Skeletal muscle satellite cell (primary cell): ENCODE results near the gene ZNF488.

Experiments used
- H3K27me3 ChIP-seq: 2 replicates; pipeline ENCODE4 v1.7.0; 2013; ENCODE audit warnings: low read length; ENCODE audit not compliant: control insufficient read depth, insufficient read depth
- H3K36me3 ChIP-seq: 2 replicates; pipeline ENCODE4 v1.7.0; 2013; ENCODE audit warnings: mild to moderate bottlenecking, control low read depth, low read length; ENCODE audit not compliant: insufficient read depth
- H3K4me1 ChIP-seq: 2 replicates; pipeline ENCODE4 v1.7.0; 2013; ENCODE audit warnings: low read length; ENCODE audit not compliant: control insufficient read depth, insufficient read depth
- H3K4me2 ChIP-seq: 2 replicates; pipeline ENCODE4 v1.7.0; 2013; ENCODE audit warnings: mild to moderate bottlenecking, low read length
- H3K4me3 ChIP-seq: 2 replicates; pipeline ENCODE4 v1.7.0; 2013; ENCODE audit warnings: low read length
- H3K9ac ChIP-seq: 2 replicates; pipeline ENCODE4 v1.7.0; 2013; ENCODE audit warnings: mild to moderate bottlenecking, low read depth, low read length, moderate library complexity
- H3K9me3 ChIP-seq: replicated peaks from 2 replicates; pipeline ENCODE4 v1.7.0; 2013; ENCODE audit warnings: mild to moderate bottlenecking, control low read depth, low read length

Gene ZNF488

DNA sequence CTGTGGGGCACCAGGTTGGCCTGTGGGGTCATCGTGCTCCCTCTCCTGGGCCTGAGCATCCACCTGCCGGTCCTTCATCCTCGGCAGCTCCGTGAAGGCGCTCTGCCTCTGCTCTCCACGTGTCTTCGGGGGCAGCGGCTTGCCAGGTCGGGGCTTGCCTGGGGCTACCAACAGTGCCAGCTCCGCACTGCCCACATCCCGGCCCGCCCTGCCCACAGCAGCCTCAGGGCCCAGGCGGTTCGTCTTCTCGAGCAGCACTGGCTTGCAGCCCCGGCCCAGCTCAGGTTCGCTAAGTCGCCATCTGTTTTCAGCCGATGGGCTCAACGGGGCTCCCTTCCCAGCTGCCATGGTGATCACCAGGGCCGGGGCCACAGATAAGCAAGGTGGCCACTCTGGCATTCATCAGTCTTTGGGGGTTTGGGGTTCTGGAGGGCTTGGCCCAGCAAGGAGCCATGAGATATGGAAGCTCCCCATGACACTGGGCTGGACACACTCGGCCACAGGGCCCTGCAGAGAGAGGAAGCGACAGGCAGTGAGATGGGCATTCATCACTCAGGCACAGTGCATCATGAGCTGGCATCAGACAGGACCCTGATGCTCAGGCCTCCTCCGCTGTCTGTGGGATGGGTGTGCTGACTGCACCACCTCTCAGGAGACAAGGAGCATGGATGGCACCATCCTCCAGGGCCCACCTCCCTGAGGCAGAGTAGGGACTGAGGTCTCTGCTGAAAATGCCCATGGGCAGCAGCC lies 15.5 kb downstream of the ZNF488 start:
- no peaks in the 10 kb centered on the region for H3K36me3 ChIP-seq
- no peak overlapping the region for H3K4me2 ChIP-seq
- no peak overlapping the region for H3K9ac ChIP-seq
- no peaks in the 10 kb centered on the region for H3K4me1 ChIP-seq
- no peak overlapping the region for H3K4me3 ChIP-seq
- peaks cover 47% of the 10 kb centered on the region for H3K27me3 ChIP-seq
- no peaks in the 10 kb centered on the region for H3K9me3 ChIP-seq

DNA sequence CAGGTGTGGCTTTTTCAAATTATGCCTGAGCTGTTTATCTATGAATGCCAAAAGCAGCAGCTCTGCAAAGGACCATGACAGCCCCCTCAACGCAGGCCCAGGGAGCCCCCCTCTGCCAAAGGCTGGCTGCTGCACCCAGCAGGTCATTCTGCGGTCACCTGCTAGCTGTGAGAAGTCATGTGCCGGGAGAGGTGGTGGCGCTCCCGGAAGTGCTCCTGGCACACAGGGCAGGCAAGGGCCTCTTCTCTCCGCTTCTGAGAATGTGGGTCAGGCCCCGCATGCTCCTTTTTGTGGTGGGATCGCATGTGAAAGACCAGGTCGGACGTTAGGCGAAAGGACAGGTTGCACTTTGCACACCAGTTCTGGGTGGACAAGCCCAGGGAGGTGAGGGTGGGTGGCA lies 16.4 kb downstream of the ZNF488 start:
- no peak overlapping the region for H3K4me2 ChIP-seq
- H3K9me3 ChIP-seq: no peaks in the 10 kb centered on the region
- no peak overlapping the region for H3K4me3 ChIP-seq
- H3K36me3 ChIP-seq: no peaks in the 10 kb centered on the region
- no peak overlapping the region for H3K9ac ChIP-seq
- H3K27me3 ChIP-seq: peaks cover 42% of the 10 kb centered on the region
- no peaks in the 10 kb centered on the region for H3K4me1 ChIP-seq

DNA sequence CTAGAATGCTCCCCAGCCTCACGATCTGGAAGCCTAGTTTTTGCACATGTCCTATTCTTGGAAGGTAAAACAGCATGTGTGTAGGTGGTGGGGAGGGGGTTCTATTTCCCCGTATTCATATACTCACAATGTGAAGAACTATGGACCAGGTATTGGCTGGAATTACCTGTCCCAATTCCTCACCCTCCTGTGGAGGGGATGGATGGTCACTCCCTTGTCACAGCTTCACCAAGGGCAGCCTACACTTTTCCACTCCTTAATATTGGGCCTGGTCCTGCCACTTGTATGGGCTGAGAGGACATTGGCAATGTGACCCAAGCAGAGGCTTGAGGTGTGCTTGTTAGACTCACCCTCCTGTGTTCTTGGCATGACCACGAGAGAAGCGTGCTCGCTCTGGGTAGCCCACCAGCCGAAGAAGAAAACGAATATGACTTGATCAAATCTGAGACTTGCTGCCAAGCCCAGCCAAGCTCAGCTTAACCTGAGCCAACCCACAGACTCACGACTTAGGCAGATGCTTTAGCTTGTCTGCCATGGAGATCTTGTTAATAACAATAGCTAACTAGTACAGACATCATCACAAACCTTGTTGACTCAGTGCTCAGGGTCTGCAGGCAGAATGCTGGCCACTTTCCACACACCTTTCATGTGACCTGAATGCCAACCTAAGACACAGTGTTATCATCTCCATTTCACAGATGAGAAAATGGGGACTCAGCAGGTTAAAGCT lies 17.2 kb downstream of the ZNF488 start:
- H3K4me2 ChIP-seq: no peak overlapping the region
- H3K27me3 ChIP-seq: peaks cover 47% of the 10 kb centered on the region
- no peak overlapping the region for H3K9ac ChIP-seq
- no peak overlapping the region for H3K4me3 ChIP-seq
- H3K36me3 ChIP-seq: no peaks in the 10 kb centered on the region
- no peaks in the 10 kb centered on the region for H3K4me1 ChIP-seq
- H3K9me3 ChIP-seq: no peaks in the 10 kb centered on the region

DNA sequence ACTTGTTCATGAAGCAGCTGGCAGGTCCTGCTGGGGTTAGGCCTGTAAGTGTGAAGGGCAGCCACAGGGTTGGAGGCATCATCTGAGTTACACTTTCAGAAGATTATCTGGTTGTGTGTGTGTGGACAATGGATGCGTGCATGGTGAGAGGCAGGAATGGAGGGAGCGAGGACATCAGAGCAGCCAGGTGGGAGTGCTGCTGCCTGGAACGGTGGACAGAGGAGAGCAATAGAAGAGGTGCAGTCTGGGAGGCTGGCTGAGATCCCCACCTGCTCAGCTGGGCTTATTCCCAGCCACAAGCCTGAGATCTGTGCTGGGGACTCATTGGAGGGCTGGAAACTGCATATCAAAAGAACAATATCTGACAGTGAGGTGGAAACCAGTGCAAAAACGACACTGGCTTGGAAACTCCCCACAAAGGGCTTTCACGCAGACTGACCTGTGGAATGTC lies 17.9 kb downstream of the ZNF488 start:
- H3K4me1 ChIP-seq: no peaks in the 10 kb centered on the region
- no peak overlapping the region for H3K4me3 ChIP-seq
- no peaks in the 10 kb centered on the region for H3K9me3 ChIP-seq
- H3K4me2 ChIP-seq: no peak overlapping the region
- H3K27me3 ChIP-seq: peaks cover 47% of the 10 kb centered on the region
- no peak overlapping the region for H3K9ac ChIP-seq
- no peaks in the 10 kb centered on the region for H3K36me3 ChIP-seq

DNA sequence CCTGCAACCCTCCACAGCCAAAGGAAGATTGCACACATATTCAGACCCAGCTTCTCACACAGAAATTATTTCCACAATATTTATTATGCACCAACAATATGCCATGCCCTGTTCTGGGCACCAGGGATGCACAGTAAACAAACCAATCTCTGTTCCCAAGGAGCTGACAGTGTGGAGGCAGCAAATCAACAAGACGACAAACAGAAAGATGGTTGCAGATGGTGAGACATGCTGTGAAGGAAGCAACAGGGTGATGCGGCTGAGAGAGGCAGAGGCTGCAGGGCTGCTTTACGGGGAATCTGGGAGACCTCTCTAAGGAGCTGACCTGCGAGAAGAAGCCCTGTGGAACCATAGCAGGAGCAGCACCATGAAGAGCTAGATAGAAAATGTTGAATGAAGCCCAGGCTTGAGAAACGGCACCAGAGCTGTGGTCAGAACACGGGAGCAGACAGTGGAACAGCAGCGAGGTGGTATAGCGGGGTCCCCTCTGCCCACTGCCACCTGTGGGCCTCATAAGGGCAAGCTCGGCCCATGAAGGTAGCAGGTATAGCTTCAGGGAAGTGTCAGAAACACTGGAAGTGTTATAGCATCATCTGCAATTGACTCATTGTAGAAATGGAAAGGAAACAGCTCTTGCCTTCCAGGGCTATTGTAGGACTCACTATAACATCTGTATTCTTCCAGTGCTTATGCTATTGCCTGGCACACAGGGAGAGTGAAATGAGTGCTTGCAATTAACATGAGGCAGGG lies 18.5 kb downstream of the ZNF488 start:
- Histone ChIP-seq H3K4me1 (no peaks in the 10 kb centered on the region), H3K9ac (no peak overlapping the region), H3K27me3 (peaks cover 47% of the 10 kb centered on the region), H3K9me3 (no peaks in the 10 kb centered on the region), H3K4me3 (no peak overlapping the region), H3K36me3 (no peaks in the 10 kb centered on the region), H3K4me2 (no peak overlapping the region)

DNA sequence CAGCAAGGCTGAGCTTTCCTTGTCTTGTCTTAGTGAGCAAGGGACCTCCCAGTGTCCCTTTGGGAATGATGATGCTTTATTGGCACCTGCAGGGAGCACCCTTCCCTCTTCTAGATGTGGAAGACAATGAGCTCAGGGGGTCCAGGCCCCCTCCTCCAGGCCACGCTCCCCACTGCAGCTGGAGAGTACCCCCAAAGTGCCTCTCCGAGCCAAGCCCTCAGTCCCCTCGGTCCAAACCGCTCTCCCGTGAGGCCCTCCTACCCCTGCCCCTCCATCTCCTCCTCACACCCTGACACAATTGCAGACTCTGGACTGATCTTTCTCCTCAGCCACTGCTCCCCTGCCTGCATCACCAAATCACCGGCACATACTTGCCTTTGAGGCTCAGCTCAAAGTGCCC lies 19.2 kb downstream of the ZNF488 start:
- no peak overlapping the region for H3K4me2 ChIP-seq

DNA sequence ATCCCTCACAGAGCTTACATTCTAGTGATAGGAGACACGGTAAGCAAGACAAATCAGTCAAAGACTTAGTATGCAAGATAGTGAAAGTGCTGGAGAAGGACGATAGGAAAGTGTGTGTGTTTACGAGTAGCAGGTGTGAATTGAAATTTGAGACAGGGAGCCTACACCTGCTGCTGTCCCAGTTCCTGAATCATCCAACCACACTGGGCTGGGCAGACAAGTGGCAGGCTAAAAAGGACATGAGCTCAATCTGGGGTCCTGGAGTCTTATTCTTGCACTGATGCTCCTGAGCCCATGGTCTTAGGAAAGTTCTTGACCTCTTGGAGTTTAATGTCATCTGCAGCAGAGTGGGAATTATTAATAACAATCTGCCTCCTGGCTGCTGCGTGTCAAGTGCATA lies 19.7 kb downstream of the ZNF488 start:
- Histone ChIP-seq H3K9me3 (no peaks in the 10 kb centered on the region), H3K4me2 (no peak overlapping the region), H3K9ac (no peak overlapping the region), H3K4me1 (no peaks in the 10 kb centered on the region), H3K36me3 (no peaks in the 10 kb centered on the region), H3K4me3 (no peak overlapping the region), H3K27me3 (peaks cover 51% of the 10 kb centered on the region)

More for the DNA sequence above, 19.2 kb downstream of the ZNF488 start:
- H3K9me3 ChIP-seq: no peaks in the 10 kb centered on the region
- no peak overlapping the region for H3K4me3 ChIP-seq
- no peak overlapping the region for H3K9ac ChIP-seq
- no peaks in the 10 kb centered on the region for H3K4me1 ChIP-seq
- H3K27me3 ChIP-seq: peaks cover 47% of the 10 kb centered on the region
- H3K36me3 ChIP-seq: no peaks in the 10 kb centered on the region

DNA sequence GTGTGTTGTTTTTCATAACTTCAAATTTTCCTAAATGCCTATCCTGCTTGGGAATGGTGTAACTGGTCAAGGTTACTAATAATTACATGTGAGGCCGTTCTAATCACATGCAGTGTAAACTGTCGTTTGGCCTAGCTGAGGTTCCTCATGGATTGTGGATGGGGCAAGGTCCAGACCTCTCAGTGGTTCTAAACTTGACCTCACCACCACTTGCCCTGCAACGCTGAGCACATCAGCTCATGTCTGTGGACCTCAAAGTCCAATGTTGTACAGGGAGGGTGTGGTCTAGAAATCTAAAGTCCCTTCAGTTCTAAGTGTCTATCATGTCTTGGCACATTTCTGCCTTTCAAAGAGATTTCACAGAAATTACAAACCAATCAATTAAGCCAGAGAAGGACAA lies 20.3 kb downstream of the ZNF488 start:
- Histone ChIP-seq H3K4me2 (no peak overlapping the region), H3K9ac (no peak overlapping the region), H3K4me3 (no peak overlapping the region), H3K36me3 (no peaks in the 10 kb centered on the region), H3K27me3 (peaks cover 57% of the 10 kb centered on the region), H3K9me3 (no peaks in the 10 kb centered on the region), H3K4me1 (no peaks in the 10 kb centered on the region)

DNA sequence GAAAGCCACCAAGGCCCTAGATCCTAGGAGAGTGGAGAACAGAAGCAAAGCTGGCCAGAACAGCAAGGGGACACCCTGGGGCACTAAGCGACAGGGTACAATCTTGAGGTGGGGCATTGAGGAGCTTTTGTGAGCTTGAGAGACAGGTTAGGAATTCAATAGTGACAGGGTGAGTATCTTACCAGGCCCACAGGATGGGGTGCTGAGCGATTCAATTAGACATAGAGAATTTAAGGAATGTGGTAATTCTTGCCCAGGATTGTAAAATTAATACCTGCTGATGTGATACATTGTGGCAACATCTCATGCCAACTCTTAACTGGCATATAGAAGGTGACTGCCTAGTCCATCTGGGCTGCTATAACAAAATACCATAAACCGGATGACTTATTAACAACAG lies 21.9 kb downstream of the ZNF488 start:
- Histone ChIP-seq H3K9ac (no peak overlapping the region), H3K4me2 (no peak overlapping the region), H3K27me3 (peaks cover 63% of the 10 kb centered on the region), H3K9me3 (no peaks in the 10 kb centered on the region), H3K4me3 (no peak overlapping the region), H3K4me1 (no peaks in the 10 kb centered on the region), H3K36me3 (no peaks in the 10 kb centered on the region)

DNA sequence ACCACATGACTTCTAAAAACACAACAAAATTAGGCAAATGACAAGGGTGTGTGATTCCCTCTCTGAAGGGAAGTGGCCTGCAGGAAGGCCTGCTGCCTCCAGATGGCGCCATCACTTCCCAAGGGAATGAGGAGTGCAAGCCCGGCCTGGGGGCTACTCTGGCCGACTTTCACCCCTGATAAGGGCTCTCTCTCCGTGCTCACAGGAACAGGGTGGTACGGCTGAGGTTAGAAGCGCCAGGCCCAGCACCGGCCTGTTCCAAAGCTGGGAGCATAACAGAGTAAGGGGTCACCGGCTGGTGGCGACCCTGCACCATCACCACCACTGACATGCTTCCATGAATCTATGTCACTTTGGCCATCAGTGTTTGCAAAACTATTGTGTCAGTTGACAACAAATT lies 22.8 kb downstream of the ZNF488 start:
- Histone ChIP-seq H3K4me2 (no peak overlapping the region), H3K27me3 (peaks cover 56% of the 10 kb centered on the region), H3K9ac (no peak overlapping the region), H3K9me3 (no peaks in the 10 kb centered on the region), H3K4me3 (no peak overlapping the region), H3K36me3 (no peaks in the 10 kb centered on the region), H3K4me1 (no peaks in the 10 kb centered on the region)

DNA sequence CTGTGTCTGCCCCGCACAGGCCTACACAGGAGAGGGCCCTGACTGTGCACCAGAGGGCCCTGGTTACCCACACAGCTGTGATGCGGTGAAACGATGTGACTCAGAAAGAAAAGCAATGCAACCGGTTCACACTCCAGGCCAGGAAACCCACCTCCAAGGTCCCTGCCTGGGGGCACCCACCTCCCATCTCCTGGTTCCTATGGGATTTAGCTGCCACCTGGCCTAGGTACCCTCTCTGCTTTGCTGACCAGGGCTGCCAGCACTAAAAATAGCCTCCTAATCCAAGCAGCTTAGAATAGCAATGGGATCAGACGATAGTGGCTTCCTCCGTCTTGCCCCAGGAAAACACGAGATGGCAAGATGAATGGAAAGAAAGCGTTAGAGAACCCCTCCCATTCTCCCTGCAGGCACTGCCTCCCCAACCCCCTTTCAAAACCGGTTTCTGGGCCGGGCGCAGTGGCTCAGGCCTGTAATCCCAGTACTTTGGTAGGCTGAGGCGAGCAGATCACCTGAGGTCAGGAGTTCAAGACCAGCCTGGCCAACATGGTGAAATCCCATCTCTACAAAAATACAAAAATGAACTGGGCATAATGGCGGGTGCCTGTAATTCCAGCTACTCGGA lies 23.6 kb downstream of the ZNF488 start:
- Histone ChIP-seq H3K9ac (no peak overlapping the region), H3K4me2 (no peak overlapping the region), H3K9me3 (no peaks in the 10 kb centered on the region), H3K4me3 (no peak overlapping the region), H3K4me1 (no peaks in the 10 kb centered on the region), H3K36me3 (no peaks in the 10 kb centered on the region), H3K27me3 (peaks cover 57% of the 10 kb centered on the region)
